Heart left ventricle (tissue), 16 donors: ENCODE results near the gene CLIC2. TPM values are rescaled to one million over a fixed set of nuclear protein-coding genes. Genes with fewer than 3 reads are reported as not detected.

Experiments
- ATAC-seq, 4 donors: fragments of 200-7000 bp; cut with Tn5 transposase; one replicate each; pipeline ENCODE4 v1.9.1; 2020 to 2022; ENCODE audit warnings: moderate library complexity in 4 of 4, mild to moderate bottlenecking in 3 of 4, moderate number of reproducible peaks in 1 of 4
- DNase-seq, 5 donors: peaks; one replicate each; pipeline ENCODE4 v3.0.0-alpha.2; 2020
- H3K27ac ChIP-seq, 12 donors: fragments of 200-600 bp; sonication (generic) in 4 of 12; one replicate each; pipeline versions ENCODE4 v1.5.0 to v1.8.0; 2016 to 2022; ENCODE audit warnings: mild to moderate bottlenecking in 2 of 12
- H3K27me3 ChIP-seq, 9 donors: fragments of 200-600 bp; sonication (generic) in 2 of 9; one replicate each; pipeline versions ENCODE4 v1.5.1 to v1.8.0; 2016 to 2022; ENCODE audit warnings: mild to moderate bottlenecking in 3 of 9
- H3K36me3 ChIP-seq, 9 donors: fragments of 200-600 bp; sonication (generic) in 2 of 9; one replicate each; pipeline versions ENCODE4 v1.5.0 to v1.8.0; 2018 to 2022; ENCODE audit warnings: mild to moderate bottlenecking in 2 of 9
- H3K4me1 ChIP-seq, 12 donors: fragments of 200-600 bp; sonication (generic) in 4 of 12; one replicate each; pipeline versions ENCODE4 v1.5.0 to v1.8.0; 2016 to 2022; ENCODE audit warnings: mild to moderate bottlenecking in 3 of 12
- H3K4me3 ChIP-seq, 12 donors: fragments of 200-600 bp; sonication (generic) in 4 of 12; one replicate each; pipeline versions ENCODE4 v1.5.0 to v1.8.0; 2017 to 2022; ENCODE audit warnings: mild to moderate bottlenecking in 9 of 12, moderate library complexity in 4 of 12
- H3K9me3 ChIP-seq, 12 donors: fragments of 200-600 bp; sonication (generic) in 4 of 12; one replicate each; pipeline versions ENCODE4 v1.5.0 to v1.8.0; 2016 to 2022; ENCODE audit warnings: mild to moderate bottlenecking in 1 of 12
- CTCF ChIP-seq, 12 donors: fragments of 200-600 bp; sonication (generic) in 4 of 12; IDR thresholded peaks; one replicate each; pipeline versions ENCODE4 v1.5.0 to v1.8.0; 2018 to 2022; ENCODE audit warnings: antibody characterized with exemption in 12 of 12, mild to moderate bottlenecking in 5 of 12
- POLR2A ChIP-seq, 2 donors: fragments of 450-650 bp; IDR thresholded peaks; one replicate each; pipeline ENCODE4 v1.6.1; 2017; ENCODE audit warnings: antibody characterized with exemption in 2 of 2, mild to moderate bottlenecking in 2 of 2, moderate library complexity in 2 of 2
- WGBS, 4 donors: extraction: QIAGEN DNeasy Blood & Tissue Kit in 2 of 4; methylation state at CpG; one replicate each; pipeline versions ENCODE4 v1.1.5 to v1.1.7; 2013 to 2018; 5-methylcytosine and 5-hydroxymethylcytosine counted together
- intact Hi-C, 10 donors: fragments of 100-400 bp; cut with DNase I; formaldehyde crosslinking; loops; one replicate each; pipeline versions ENCODE4 v1.11.1 to v1.14.2; 2022
- polyA plus RNA-seq, 2 donors: library from polyadenylated mRNA; stranded (reverse); fragments of 200-250 nt; gene quantifications; one replicate each; pipeline ENCODE4 v1.2.3, GENCODE V29; 2013
- total RNA-seq, 9 donors: library from RNA; depleted of rRNA in 2 of 9; stranded (reverse); fragments of >200 nt in 2 of 9; fragmentation: NEBNext Ultra II Directional in 3 of 9; extraction: Animal tissue kit (Norgen Biotek cat#: 25700) in 3 of 9; gene quantifications; one replicate each; pipeline versions ENCODE4 v1.1.0 to v1.2.4, GENCODE V29; 2016 to 2023
- donor health status: ischemic (EF 13 %, LVEDD 7.1; RV severe dilation, severe dysfunction).
- donor health status: healthy with polysubstance abuse.
- donor health status: DM: no; HTN: yes; CAD: no.
- donor health status: DM: no; HTN: no; CAD: no.
- donor health status: ischemic (EF 25% LVEDD 6.9; RV normal size, moderate dysfunction).
- donor health status: ischemic (EF 25% LVEDD 5.7; RV mildly dilated, moderate dysfunction).
- donor health status: healthy.
- donor health status: DM: yes; HTN: yes; CAD: no.
- donor health status: ischemic (EF 35%, LVEDD 5.7; RV mildly dilated, moderate dysfunction).
- donor health status: nonischemic (EF 11% LVEDD 7.7; RV severe dilation, severe dysfunction).
- donor health status: DM: yes; HTN: yes; CAD: no.
- donor health status: PGD.
- donor health status: ischemic (EF 29% LVEDD 5.4; RV normal size, mild dysfunction).
- donor health status: nonischemic (EF 23%, LVEDD 6.1; RV moderate dilation, normal function).

CLIC2 gene
- total and polyA plus RNA-seq, 11 donors = 5.4 to 28.8 (median 9.4) TPM

DNA sequence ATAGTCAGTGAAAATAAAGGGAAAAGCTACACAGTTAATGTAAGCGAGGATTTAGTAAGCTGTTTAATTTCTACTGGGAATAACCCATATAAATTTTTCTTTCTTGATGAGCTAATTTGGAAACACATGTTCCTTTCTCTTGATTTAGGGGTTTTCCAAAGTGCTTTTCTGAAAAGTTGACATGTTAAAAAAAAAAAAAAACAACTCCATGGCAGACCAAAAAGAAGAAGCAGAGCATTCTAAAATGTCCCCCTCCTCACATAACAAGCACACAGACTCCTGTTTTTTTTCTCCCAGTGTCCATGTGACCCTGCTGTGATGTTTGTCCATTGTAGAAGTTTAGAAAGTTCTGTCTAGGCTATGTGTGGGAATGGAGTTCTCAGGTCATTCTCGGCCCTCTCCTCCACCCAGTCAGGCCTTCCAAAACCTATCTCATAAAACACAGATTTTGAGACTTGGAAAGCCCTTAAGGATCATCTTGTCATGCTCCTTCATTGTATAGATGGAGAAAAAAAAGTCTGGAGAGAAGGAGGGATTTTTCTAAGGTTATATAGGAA is 792 bp downstream of the CLIC2 start:
- no peak for DNase-seq

DNA sequence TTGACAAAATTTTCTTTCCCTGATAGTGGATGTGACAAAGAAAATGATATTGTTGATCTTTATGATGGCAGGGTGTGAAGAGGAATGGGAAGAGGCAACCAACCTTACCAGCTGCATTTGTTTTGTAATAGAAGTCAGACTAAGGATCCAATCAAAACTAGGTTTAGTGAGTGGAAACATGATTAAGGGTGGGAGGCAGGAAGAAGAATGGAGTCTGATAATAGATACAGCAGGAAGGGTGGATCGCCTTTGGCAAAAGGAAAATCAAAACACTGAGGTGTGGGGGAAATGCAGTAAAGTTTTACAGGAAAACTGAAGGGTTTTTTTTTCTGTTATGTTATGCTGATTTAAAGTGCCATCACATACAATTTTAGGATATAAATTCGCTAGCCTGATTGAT is 3.4 kb downstream of the CLIC2 start:
- Histone ChIP-seq H3K36me3 (no peaks in the 10 kb centered on the region), H3K4me1 (peaks cover 0 to 6% (median 0%) of the 10 kb centered on the region in 12 donors), H3K4me3 (peak overlapping the region in 9 of 12 donors; percentile 42 to 65 (median 54)), H3K27me3 (no peaks in the 10 kb centered on the region), H3K27ac (peak overlapping the region in 7 of 12 donors; percentile 10 to 85 (median 58)), H3K9me3 (peaks cover 0 to 12% (median 2%) of the 10 kb centered on the region in 12 donors)
- ATAC-seq = peak in 3 of 4 donors; percentile 37 to 59 (median 47)
- intact Hi-C loops = no loop called here
- DNase-seq = no peak
- TF ChIP-seq CTCF (IDR thresholded peaks at IDR 0.05) = no peak
- no peak for TF ChIP-seq POLR2A (IDR thresholded peaks at IDR 0.05)
- 26 to 46% (median 34%) methylated on average over 2 of the region's 2 CpGs for WGBS, 4 donors

More for the DNA sequence above, 792 bp downstream of the CLIC2 start:
- H3K9me3 ChIP-seq = peaks cover 0 to 3% (median 0%) of the 10 kb centered on the region in 12 donors
- TF ChIP-seq POLR2A (IDR thresholded peaks at IDR 0.05) = no peak
- WGBS, 4 donors = 38 to 58% (median 48%) methylated on average over 2 of the region's 2 CpGs
- H3K27me3 ChIP-seq = no peaks in the 10 kb centered on the region
- peak in 1 of 4 donors; percentile 40 for ATAC-seq
- peak overlapping the region in 10 of 12 donors; percentile 32 to 65 (median 52) for H3K4me3 ChIP-seq
- H3K4me1 ChIP-seq = peaks cover 0 to 6% (median 0%) of the 10 kb centered on the region in 12 donors
- intact Hi-C loops = no loop called here
- peak overlapping the region in 10 of 12 donors; percentile 10 to 85 (median 75) for H3K27ac ChIP-seq
- no peaks in the 10 kb centered on the region for H3K36me3 ChIP-seq

GRCh38 chrX:155329293-155329692 is 5.1 kb downstream of the CLIC2 start:
- DNase-seq = no peak
- no peak for ATAC-seq
- WGBS, 4 donors = 40 to 60% (median 52%) methylated on average over 4 of the region's 4 CpGs
- Histone ChIP-seq H3K27me3 (no peaks in the 10 kb centered on the region), H3K4me1 (no peaks in the 10 kb centered on the region), H3K27ac (no peak overlapping the region), H3K9me3 (peaks cover 0 to 17% (median 2%) of the 10 kb centered on the region in 12 donors), H3K36me3 (no peaks in the 10 kb centered on the region), H3K4me3 (no peak overlapping the region)
- no peak for TF ChIP-seq POLR2A (IDR thresholded peaks at IDR 0.05)
- TF ChIP-seq CTCF (IDR thresholded peaks at IDR 0.05) = no peak
- intact Hi-C loops = no loop called here

DNA sequence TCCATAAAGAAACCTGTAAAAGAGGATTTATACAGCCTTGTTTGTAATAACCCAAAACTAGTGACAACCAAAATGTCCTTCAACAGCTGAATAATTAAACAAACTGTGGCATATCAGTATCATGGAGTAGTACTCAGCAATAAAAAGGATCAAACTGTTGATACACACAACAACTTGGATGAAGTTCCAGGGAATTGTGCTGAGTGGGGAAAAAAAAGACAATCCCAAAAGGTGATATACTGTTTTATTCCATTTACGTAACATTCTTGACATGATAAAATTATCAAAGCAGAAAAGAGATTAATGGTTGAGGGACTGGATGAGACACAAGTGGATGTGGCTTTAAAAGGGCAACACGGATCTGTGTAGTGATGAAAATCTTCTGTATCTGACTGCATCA is 7.8 kb downstream of the CLIC2 start:
- DNase-seq = no peak
- TF ChIP-seq CTCF (IDR thresholded peaks at IDR 0.05) = no peak
- TF ChIP-seq POLR2A (IDR thresholded peaks at IDR 0.05) = no peak
- intact Hi-C loops = no loop called here
- peaks cover 0 to 26% (median 2%) of the 10 kb centered on the region in 12 donors for H3K9me3 ChIP-seq
- no peaks in the 10 kb centered on the region for H3K36me3 ChIP-seq
- no peak overlapping the region for H3K27ac ChIP-seq
- H3K4me3 ChIP-seq = no peak overlapping the region
- H3K4me1 ChIP-seq = no peaks in the 10 kb centered on the region
- no peak for ATAC-seq
- H3K27me3 ChIP-seq = no peaks in the 10 kb centered on the region
- WGBS, 4 donors = 64 to 80% (median 73%) methylated on average over 2 of the region's 2 CpGs

GRCh38 chrX:155314260-155314659 is 20.2 kb downstream of the CLIC2 start:
- intact Hi-C loops = no loop called here
- Histone ChIP-seq H3K4me1 (no peaks in the 10 kb centered on the region), H3K27me3 (no peaks in the 10 kb centered on the region), H3K27ac (no peak overlapping the region), H3K36me3 (no peaks in the 10 kb centered on the region), H3K9me3 (peaks cover 0 to 13% (median 1%) of the 10 kb centered on the region in 12 donors), H3K4me3 (no peak overlapping the region)
- peak in 2 of 12 donors; percentile 12 to 14 for TF ChIP-seq CTCF (IDR thresholded peaks at IDR 0.05)
- TF ChIP-seq POLR2A (IDR thresholded peaks at IDR 0.05) = no peak
- 41 to 66% (median 51%) methylated on average over 5 of the region's 5 CpGs for WGBS, 4 donors
- ATAC-seq (no peak), DNase-seq (no peak)
